Lower lobe of right lung (tissue), 2 donors: ENCODE data around the gene C6orf58. TPM values are rescaled to one million over a fixed set of nuclear protein-coding genes. Genes with fewer than 3 reads are reported as not detected.
A peak's percentile ranks its signal among the peaks of the same experiment; 100 is the strongest.

ENCODE experiments used
- ATAC-seq, 2 donors: fragments of 200-7000 bp; cut with Tn5 transposase; one replicate each; pipeline ENCODE4 v1.9.1; 2020 to 2022; ENCODE audit warnings: mild to moderate bottlenecking in 2 of 2, moderate library complexity in 2 of 2
- DNase-seq: peaks from one replicate; pipeline ENCODE4 v3.0.0-alpha.2; 2020
- H3K27ac ChIP-seq: fragments of 200-600 bp; one replicate; pipeline ENCODE4 v1.8.0; 2022
- H3K27me3 ChIP-seq: fragments of 200-600 bp; one replicate; pipeline ENCODE4 v1.8.0; 2022; ENCODE audit warnings: low read depth
- H3K36me3 ChIP-seq: fragments of 200-600 bp; one replicate; pipeline ENCODE4 v1.8.0; 2022; ENCODE audit warnings: mild to moderate bottlenecking
- H3K4me1 ChIP-seq: fragments of 200-600 bp; one replicate; pipeline ENCODE4 v1.8.0; 2022
- H3K4me3 ChIP-seq: fragments of 200-600 bp; one replicate; pipeline ENCODE4 v1.8.0; 2022; ENCODE audit warnings: mild to moderate bottlenecking
- H3K9me3 ChIP-seq: fragments of 200-600 bp; one replicate; pipeline ENCODE4 v1.8.0; 2022
- intact Hi-C: fragments of 100-400 bp; cut with DNase I; formaldehyde crosslinking; loops from one replicate; pipeline ENCODE4 v1.11.0; 2022
- long read RNA-seq: library from polyadenylated mRNA; unstranded; transcript quantifications from one replicate; pipeline ENCODE4 v2.0.0, GENCODE V29; 2021
- total RNA-seq: library from RNA; stranded (reverse); fragmentation: NEBNext Ultra II Directional; extraction: Animal tissue kit (Norgen Biotek cat#: 25700); gene quantifications from one replicate; pipeline ENCODE4 v1.2.1, GENCODE V29; 2021
- TF ChIP-seq, protein P1 (sequence below): fragments of 200-600 bp; IDR thresholded peaks from one replicate; pipeline ENCODE4 v1.8.0; 2022; ENCODE audit warnings: antibody characterized with exemption, mild to moderate bottlenecking
- donor health status: DM: no; HTN: yes; CAD: no; lungs with severe emphysema.

The C6orf58 gene
- total RNA-seq = not detected
- long read RNA-seq, partial matches to known transcripts = 0 of 1 reads
- long read RNA-seq, other reads (novel, unspliced or antisense) = 1 of 1 reads

DNA sequence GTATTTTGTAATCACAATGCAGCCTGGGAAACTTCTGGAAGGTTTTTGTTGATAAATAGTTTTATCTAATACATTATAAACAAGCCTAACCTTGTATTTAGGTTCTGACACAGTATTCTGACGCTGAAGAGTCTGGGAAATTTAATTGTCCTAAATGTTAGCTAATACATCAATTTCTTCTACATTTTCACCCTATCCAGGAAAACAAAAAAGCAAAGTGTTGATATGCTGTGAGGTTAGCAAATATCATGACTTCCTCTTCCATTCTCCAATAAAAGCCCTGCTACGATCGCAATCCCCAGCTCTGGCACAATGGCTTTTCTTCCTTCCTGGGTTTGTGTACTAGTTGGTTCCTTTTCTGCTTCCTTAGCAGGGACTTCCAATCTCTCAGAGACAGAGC, at the start of gene C6orf58:
C6orf58 (plus strand) TSS at position 301 of the 400 bp plus-strand sequence; CDS start at position 313, 12 bp downstream.
- Histone ChIP-seq H3K27me3 (no peaks in the 10 kb centered on the region), H3K4me1 (no peaks in the 10 kb centered on the region), H3K4me3 (no peak within 1 kb of the TSS), H3K36me3 (no peaks in the 10 kb centered on the region), H3K9me3 (no peaks in the 10 kb centered on the region), H3K27ac (no peak within 1 kb of the TSS)
- ATAC-seq = no peak
- no peak for DNase-seq
- TF ChIP-seq, protein P1, sequence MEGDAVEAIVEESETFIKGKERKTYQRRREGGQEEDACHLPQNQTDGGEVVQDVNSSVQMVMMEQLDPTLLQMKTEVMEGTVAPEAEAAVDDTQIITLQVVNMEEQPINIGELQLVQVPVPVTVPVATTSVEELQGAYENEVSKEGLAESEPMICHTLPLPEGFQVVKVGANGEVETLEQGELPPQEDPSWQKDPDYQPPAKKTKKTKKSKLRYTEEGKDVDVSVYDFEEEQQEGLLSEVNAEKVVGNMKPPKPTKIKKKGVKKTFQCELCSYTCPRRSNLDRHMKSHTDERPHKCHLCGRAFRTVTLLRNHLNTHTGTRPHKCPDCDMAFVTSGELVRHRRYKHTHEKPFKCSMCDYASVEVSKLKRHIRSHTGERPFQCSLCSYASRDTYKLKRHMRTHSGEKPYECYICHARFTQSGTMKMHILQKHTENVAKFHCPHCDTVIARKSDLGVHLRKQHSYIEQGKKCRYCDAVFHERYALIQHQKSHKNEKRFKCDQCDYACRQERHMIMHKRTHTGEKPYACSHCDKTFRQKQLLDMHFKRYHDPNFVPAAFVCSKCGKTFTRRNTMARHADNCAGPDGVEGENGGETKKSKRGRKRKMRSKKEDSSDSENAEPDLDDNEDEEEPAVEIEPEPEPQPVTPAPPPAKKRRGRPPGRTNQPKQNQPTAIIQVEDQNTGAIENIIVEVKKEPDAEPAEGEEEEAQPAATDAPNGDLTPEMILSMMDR = no peak
- intact Hi-C loops = no loop called here

DNA sequence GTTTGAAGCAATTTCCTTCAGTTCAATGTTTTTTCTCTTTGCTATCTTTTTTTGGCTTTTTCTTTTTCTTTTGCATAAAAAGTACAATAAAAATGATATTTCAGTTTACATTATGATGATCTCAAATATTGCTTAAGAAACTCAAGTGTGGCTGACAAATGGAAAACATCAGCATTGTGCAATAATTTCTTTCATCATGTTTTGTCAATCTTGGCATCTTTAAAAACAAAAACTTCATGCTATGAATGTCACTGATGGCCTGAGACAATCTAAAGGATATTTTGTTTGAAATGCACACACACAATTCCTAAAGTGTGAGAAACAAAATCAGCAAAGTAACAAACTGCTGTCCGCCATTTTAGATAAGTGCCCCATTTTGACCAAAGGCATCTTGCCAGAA, 44.0 kb upstream of the C6orf58 start:
- Histone ChIP-seq H3K4me1 (no peaks in the 10 kb centered on the region), H3K36me3 (no peaks in the 10 kb centered on the region), H3K27me3 (no peaks in the 10 kb centered on the region), H3K4me3 (no peak overlapping the region), H3K9me3 (no peaks in the 10 kb centered on the region), H3K27ac (no peak overlapping the region)
- intact Hi-C loops = no loop called here
- no peak for ATAC-seq
- TF ChIP-seq, protein P1 = no peak
- no peak for DNase-seq

DNA sequence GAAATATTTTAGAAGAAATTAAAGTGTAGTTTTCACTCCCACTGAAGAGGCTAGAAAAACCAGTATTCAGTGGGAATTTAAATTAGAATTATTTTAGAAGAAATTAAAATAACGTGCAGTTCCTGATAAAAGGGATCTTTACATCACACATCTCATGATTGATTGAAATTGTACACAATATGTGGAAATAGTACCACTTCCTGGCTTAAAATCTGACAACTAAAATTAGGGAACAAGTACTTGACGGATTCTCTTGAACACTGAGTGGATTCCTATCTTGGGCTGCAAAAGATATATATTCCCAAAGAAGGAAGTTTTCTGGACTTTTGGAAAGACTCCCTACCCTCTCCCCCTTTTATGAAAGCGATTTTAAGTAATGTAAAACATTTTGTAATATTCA, 43.2 kb upstream of the C6orf58 start:
- no peak for DNase-seq
- intact Hi-C loops = no loop called here
- no peaks in the 10 kb centered on the region for H3K36me3 ChIP-seq

DNA sequence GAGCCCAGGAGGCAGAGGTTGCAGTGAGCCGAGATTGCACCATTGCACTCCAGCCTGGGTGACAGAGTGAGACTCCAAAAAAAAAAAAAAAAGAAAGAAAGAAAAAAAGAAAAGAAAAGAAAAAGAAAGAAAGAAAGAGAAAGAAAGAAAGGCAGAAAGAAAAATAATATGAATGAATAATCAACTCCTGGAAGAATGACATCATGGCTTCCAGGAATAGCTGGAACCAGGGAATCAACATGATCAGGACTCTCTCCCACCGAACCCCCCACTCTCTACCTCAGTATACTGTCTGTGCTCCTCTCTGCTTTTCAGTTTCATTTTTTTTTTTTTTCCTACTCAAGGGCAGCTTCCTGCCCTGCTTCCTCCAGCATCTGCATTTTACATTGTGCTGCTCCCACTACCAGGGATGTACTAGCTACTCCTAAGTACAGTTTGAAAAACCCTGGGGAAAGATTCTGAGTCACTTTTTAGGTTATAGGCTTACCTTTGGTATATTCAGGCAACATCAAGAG, 38.2 kb upstream of the C6orf58 start:
- DNase-seq (no peak), ATAC-seq (peak in 1 of 2 donors; percentile 9)
- Histone ChIP-seq H3K36me3 (no peaks in the 10 kb centered on the region), H3K27me3 (no peaks in the 10 kb centered on the region), H3K4me1 (no peaks in the 10 kb centered on the region), H3K27ac (no peak overlapping the region), H3K4me3 (no peak overlapping the region), H3K9me3 (no peaks in the 10 kb centered on the region)
- TF ChIP-seq, protein P1 = no peak
- intact Hi-C loops = no loop called here

More for the DNA sequence above, 43.2 kb upstream of the C6orf58 start:
- ATAC-seq = peak in 1 of 2 donors; percentile 39
- TF ChIP-seq, protein P1 = no peak
- Histone ChIP-seq H3K4me3 (no peak overlapping the region), H3K27ac (no peak overlapping the region), H3K9me3 (no peaks in the 10 kb centered on the region), H3K27me3 (no peaks in the 10 kb centered on the region), H3K4me1 (no peaks in the 10 kb centered on the region)

DNA sequence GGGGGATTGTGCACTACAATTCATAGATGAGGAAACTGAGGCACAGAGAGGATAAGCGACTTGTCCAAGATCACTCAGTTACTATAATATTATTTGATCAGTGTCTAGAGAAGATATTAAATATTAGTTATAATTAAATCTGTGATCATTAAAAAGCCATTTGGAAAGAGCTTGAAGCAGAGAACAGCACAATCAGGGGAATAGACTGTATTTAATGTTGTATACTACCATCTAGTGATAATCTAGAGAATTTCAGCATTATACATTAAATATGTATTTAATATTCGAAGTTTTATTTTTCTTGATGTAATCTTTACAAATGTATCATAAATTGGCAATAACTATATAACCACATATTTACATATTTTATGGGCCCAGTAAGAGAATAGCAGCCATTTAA, 37.7 kb upstream of the C6orf58 start:
- ATAC-seq (peak in 1 of 2 donors; percentile 79), DNase-seq (no peak)
- H3K27me3 ChIP-seq = no peaks in the 10 kb centered on the region
- no peaks in the 10 kb centered on the region for H3K36me3 ChIP-seq
- no peak overlapping the region for H3K4me3 ChIP-seq
- no peak overlapping the region for H3K27ac ChIP-seq
- intact Hi-C loops = no loop called here
- H3K4me1 ChIP-seq = no peaks in the 10 kb centered on the region
- TF ChIP-seq, protein P1 = peak; percentile 46
- no peaks in the 10 kb centered on the region for H3K9me3 ChIP-seq
